WTC11 (cell line): ENCODE results near the gene PFKM. TPM values are rescaled to one million over a fixed set of nuclear protein-coding genes. Genes with fewer than 3 reads are reported as not detected.

ENCODE experiments used
- RORB ChIP-seq: fragments of 250-450 bp; sonication (Bioruptor Pico); IDR thresholded peaks from 2 replicates; pipeline ENCODE4 v1.9.0; 2021; ENCODE audit warnings: mild to moderate bottlenecking
- TEAD1 ChIP-seq: sonication (generic); formaldehyde crosslinking; IDR thresholded peaks from 2 replicates; pipeline ENCODE4 v1.8.0; 2022; ENCODE audit warnings: mild to moderate bottlenecking, missing genetic modification reagents
- ZNF138 ChIP-seq: sonication (generic); formaldehyde crosslinking; conservative IDR thresholded peaks from 2 replicates; pipeline ENCODE4 v1.8.1; 2022; ENCODE audit warnings: mild to moderate bottlenecking, moderate library complexity, missing genetic modification reagents
- ZNF219 ChIP-seq: sonication (generic); formaldehyde crosslinking; IDR thresholded peaks from 2 replicates; pipeline ENCODE4 v1.8.0; 2023; ENCODE audit warnings: missing genetic modification reagents, mild to moderate bottlenecking, borderline replicate concordance
- ZNF232 ChIP-seq: sonication (generic); formaldehyde crosslinking; IDR thresholded peaks from 2 replicates; pipeline ENCODE4 v1.8.0; 2022; ENCODE audit warnings: mild to moderate bottlenecking, missing genetic modification reagents
- ZNF263 ChIP-seq: sonication (generic); formaldehyde crosslinking; IDR thresholded peaks from 2 replicates; pipeline ENCODE4 v1.8.1; 2022; ENCODE audit warnings: low read depth, mild to moderate bottlenecking, moderate library complexity, missing genetic modification reagents
- microRNA-seq: library from miRNA; unstranded; fragments of <30 nt; microRNA quantifications from one replicate; pipeline ENCODE4 v1.2.0, GENCODE V29; 2022; ENCODE audit warnings: borderline number of aligned reads
- total RNA-seq: library from RNA; stranded (reverse); gene quantifications from 3 replicates; pipeline ENCODE4 v1.2.3, GENCODE V29; 2021
- TF ChIP-seq, protein P1 (sequence below): sonication (generic); formaldehyde crosslinking; IDR thresholded peaks from 2 replicates; pipeline ENCODE4 v1.8.1; 2023; ENCODE audit warnings: mild to moderate bottlenecking, missing genetic modification reagents, borderline replicate concordance
- TF ChIP-seq, protein P2 (sequence below): sonication (generic); formaldehyde crosslinking; IDR thresholded peaks from 2 replicates; pipeline ENCODE4 v1.8.1; 2022; ENCODE audit warnings: low read depth, mild to moderate bottlenecking, moderate library complexity, missing genetic modification reagents, borderline replicate concordance
- TF ChIP-seq, protein P3 (sequence below): sonication (generic); formaldehyde crosslinking; IDR thresholded peaks from 2 replicates; pipeline ENCODE4 v1.8.0; 2022; ENCODE audit warnings: missing genetic modification reagents
- TF ChIP-seq, protein P4 (sequence below): sonication (generic); formaldehyde crosslinking; IDR thresholded peaks from 2 replicates; pipeline ENCODE4 v1.8.1; 2022; ENCODE audit warnings: mild to moderate bottlenecking, missing genetic modification reagents, moderate library complexity, borderline replicate concordance

Gene PFKM
- total RNA-seq, 1 experiment from 2014 or later, result 99.3 TPM

DNA sequence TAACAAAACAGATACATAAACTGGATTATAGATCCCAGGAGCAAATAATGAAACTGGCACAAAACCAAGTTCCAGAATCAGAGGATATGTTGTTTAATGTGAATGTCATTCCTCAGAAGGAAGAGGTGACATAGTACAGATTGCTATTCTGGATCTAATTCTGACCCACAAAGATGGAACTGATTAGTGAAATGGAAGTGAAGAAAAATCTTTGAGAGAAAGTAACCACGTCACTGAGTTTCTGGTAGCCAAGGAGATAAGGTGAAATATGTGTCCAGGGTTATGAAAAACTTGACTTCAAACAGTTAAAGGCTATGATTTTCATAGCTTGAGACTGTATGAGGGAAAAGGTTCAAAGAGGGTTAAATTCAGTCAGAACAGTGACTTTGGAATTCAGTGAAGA lies 75.6 kb downstream of the PFKM start (continued):
- TF ChIP-seq, protein P1, sequence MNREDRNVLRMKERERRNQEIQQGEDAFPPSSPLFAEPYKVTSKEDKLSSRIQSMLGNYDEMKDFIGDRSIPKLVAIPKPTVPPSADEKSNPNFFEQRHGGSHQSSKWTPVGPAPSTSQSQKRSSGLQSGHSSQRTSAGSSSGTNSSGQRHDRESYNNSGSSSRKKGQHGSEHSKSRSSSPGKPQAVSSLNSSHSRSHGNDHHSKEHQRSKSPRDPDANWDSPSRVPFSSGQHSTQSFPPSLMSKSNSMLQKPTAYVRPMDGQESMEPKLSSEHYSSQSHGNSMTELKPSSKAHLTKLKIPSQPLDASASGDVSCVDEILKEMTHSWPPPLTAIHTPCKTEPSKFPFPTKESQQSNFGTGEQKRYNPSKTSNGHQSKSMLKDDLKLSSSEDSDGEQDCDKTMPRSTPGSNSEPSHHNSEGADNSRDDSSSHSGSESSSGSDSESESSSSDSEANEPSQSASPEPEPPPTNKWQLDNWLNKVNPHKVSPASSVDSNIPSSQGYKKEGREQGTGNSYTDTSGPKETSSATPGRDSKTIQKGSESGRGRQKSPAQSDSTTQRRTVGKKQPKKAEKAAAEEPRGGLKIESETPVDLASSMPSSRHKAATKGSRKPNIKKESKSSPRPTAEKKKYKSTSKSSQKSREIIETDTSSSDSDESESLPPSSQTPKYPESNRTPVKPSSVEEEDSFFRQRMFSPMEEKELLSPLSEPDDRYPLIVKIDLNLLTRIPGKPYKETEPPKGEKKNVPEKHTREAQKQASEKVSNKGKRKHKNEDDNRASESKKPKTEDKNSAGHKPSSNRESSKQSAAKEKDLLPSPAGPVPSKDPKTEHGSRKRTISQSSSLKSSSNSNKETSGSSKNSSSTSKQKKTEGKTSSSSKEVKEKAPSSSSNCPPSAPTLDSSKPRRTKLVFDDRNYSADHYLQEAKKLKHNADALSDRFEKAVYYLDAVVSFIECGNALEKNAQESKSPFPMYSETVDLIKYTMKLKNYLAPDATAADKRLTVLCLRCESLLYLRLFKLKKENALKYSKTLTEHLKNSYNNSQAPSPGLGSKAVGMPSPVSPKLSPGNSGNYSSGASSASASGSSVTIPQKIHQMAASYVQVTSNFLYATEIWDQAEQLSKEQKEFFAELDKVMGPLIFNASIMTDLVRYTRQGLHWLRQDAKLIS (CRISPR knock-in tag), result no peak
- TF ChIP-seq, protein P2, sequence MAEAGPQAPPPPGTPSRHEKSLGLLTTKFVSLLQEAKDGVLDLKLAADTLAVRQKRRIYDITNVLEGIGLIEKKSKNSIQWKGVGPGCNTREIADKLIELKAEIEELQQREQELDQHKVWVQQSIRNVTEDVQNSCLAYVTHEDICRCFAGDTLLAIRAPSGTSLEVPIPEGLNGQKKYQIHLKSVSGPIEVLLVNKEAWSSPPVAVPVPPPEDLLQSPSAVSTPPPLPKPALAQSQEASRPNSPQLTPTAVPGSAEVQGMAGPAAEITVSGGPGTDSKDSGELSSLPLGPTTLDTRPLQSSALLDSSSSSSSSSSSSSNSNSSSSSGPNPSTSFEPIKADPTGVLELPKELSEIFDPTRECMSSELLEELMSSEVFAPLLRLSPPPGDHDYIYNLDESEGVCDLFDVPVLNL (CRISPR knock-in tag), result no peak
- TF ChIP-seq RORB (CRISPR knock-in tag) (no peak), ZNF263 (CRISPR knock-in tag) (no peak), ZNF138 (CRISPR knock-in tag) (no peak), TEAD1 (no peak), ZNF219 (CRISPR knock-in tag) (no peak), ZNF232 (no peak)
- TF ChIP-seq, protein P3, sequence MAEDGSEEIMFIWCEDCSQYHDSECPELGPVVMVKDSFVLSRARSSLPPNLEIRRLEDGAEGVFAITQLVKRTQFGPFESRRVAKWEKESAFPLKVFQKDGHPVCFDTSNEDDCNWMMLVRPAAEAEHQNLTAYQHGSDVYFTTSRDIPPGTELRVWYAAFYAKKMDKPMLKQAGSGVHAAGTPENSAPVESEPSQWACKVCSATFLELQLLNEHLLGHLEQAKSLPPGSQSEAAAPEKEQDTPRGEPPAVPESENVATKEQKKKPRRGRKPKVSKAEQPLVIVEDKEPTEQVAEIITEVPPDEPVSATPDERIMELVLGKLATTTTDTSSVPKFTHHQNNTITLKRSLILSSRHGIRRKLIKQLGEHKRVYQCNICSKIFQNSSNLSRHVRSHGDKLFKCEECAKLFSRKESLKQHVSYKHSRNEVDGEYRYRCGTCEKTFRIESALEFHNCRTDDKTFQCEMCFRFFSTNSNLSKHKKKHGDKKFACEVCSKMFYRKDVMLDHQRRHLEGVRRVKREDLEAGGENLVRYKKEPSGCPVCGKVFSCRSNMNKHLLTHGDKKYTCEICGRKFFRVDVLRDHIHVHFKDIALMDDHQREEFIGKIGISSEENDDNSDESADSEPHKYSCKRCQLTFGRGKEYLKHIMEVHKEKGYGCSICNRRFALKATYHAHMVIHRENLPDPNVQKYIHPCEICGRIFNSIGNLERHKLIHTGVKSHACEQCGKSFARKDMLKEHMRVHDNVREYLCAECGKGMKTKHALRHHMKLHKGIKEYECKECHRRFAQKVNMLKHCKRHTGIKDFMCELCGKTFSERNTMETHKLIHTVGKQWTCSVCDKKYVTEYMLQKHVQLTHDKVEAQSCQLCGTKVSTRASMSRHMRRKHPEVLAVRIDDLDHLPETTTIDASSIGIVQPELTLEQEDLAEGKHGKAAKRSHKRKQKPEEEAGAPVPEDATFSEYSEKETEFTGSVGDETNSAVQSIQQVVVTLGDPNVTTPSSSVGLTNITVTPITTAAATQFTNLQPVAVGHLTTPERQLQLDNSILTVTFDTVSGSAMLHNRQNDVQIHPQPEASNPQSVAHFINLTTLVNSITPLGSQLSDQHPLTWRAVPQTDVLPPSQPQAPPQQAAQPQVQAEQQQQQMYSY, result no peak
- TF ChIP-seq, protein P4, sequence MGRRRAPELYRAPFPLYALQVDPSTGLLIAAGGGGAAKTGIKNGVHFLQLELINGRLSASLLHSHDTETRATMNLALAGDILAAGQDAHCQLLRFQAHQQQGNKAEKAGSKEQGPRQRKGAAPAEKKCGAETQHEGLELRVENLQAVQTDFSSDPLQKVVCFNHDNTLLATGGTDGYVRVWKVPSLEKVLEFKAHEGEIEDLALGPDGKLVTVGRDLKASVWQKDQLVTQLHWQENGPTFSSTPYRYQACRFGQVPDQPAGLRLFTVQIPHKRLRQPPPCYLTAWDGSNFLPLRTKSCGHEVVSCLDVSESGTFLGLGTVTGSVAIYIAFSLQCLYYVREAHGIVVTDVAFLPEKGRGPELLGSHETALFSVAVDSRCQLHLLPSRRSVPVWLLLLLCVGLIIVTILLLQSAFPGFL (CRISPR knock-in tag), result no peak

Small RNA genes within 50 kb of the gene (microRNA-seq; reads per million reads assigned to microRNA genes)
- 5.2 reads per million, percentile 14 among the genes with 10 or more reads in this experiment for gene MIR6505

Other genes with a start within 250 kb of the PFKM start
- 0.76 to 1.3 TPM (median 0.76 TPM) in 3 replicates for gene VDR, start 214.4 kb upstream of the PFKM start, total RNA-seq
- gene TMEM106C, start 155.8 kb upstream of the PFKM start, total RNA-seq, result 48.3 to 50.8 TPM (median 49.1 TPM) in 3 replicates
- gene COL2A1, start 114.9 kb upstream of the PFKM start, total RNA-seq, result 18.2 to 24.3 TPM (median 20.9 TPM) in 3 replicates
- 20.4 to 23.3 TPM (median 21.3 TPM) in 3 replicates for gene SENP1, start 13.3 kb upstream of the PFKM start, total RNA-seq
- gene ASB8, start 38.2 kb downstream of the PFKM start, total RNA-seq, result 7.4 to 11.3 TPM (median 8.8 TPM) in 3 replicates
- 1.4 to 1.6 TPM (median 1.5 TPM) in 3 replicates for gene CCDC184, start 64.3 kb downstream of the PFKM start, total RNA-seq
- gene OR10AD1, start 83.9 kb downstream of the PFKM start, total RNA-seq, result not detected in 3 replicates
- gene ZNF641, start 231.6 kb downstream of the PFKM start, total RNA-seq, result 6.9 to 8.3 TPM (median 7.8 TPM) in 3 replicates